Measurements from ENCODE around the gene NHERF1. TPM values are rescaled to one million over a fixed set of nuclear protein-coding genes. Genes with fewer than 3 reads are reported as not detected.

Gene NHERF1
- total RNA-seq, 2 experiments from 2014 or later, result 73.2 to 116 TPM

DNA sequence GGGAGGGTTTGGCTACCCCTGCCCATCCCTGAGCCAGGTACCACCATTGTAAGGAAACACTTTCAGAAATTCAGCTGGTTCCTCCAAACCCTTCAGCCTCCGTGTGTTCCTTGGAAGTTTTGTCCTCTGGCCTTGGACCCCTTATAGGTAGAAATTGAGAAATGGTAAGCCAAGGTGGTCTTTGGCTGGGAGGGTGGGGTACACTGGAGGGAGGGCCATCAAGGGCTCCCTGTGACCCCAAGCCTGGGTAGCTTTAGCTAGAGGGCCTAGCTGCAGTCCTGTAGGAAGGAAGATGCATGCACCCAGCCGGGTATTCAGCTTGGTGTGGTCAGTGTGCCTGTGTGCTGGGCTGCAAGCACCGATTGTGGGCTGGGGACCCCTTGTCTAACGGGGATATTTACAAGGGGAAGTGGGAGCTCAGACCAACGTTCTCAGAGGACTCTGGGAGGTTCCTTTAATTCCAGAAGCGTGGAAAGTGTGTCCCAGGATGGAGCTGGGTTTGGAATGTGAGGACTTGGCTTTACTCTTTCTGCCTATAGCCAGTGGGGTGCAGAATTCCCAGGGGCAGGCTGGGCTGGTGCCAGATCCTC, 20.9 kb downstream of the NHERF1 start:
- intact Hi-C loops (cut with micrococcal nuclease; ENCODE audit: unreplicated experiment), result no loop called here
- TF ChIP-seq, protein P1, sequence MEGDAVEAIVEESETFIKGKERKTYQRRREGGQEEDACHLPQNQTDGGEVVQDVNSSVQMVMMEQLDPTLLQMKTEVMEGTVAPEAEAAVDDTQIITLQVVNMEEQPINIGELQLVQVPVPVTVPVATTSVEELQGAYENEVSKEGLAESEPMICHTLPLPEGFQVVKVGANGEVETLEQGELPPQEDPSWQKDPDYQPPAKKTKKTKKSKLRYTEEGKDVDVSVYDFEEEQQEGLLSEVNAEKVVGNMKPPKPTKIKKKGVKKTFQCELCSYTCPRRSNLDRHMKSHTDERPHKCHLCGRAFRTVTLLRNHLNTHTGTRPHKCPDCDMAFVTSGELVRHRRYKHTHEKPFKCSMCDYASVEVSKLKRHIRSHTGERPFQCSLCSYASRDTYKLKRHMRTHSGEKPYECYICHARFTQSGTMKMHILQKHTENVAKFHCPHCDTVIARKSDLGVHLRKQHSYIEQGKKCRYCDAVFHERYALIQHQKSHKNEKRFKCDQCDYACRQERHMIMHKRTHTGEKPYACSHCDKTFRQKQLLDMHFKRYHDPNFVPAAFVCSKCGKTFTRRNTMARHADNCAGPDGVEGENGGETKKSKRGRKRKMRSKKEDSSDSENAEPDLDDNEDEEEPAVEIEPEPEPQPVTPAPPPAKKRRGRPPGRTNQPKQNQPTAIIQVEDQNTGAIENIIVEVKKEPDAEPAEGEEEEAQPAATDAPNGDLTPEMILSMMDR (conservative IDR thresholded peaks at IDR 0.05; ENCODE audit: low read length), result no peak
- no peak for TF ChIP-seq EZH2phosphoT487 (IDR thresholded peaks at IDR 0.05; ENCODE audit: borderline replicate concordance, low read depth, low read length)
- DNase-seq (ENCODE audit: low spot score), result no peak
- H2AFZ ChIP-seq (ENCODE audit: low read length), result no peak overlapping the region
- CTCF ChIA-PET (ENCODE audit: unreplicated experiment), result no interaction called here
- no peak overlapping the region for H3K4me3 ChIP-seq (ENCODE audit: low read depth, low read length, poor library complexity, severe bottlenecking)
- no TSS peak for BruUV-seq (replicated peaks)
- no peaks in the 10 kb centered on the region for H3K9me3 ChIP-seq (ENCODE audit: low read length)
- no peaks in the 10 kb centered on the region for H4K20me1 ChIP-seq (ENCODE audit: insufficient read depth, low read length)
- peaks cover 86% of the 10 kb centered on the region for H3K36me3 ChIP-seq (ENCODE audit: insufficient read depth, low read length)
- no peaks in the 10 kb centered on the region for H3K4me1 ChIP-seq (ENCODE audit: insufficient read depth, low read length, poor library complexity, severe bottlenecking)
- POLR2A ChIA-PET, result interaction anchor here (0.6 to 1.2 kb wide), 4 partner anchors 20 to 103 kb away, joined by 3 read pairs; no protein-coding TSS in a partner anchor
- H3K9me2 ChIP-seq (ENCODE audit: insufficient read depth, low read length), result no peaks in the 10 kb centered on the region
- no peaks in the 10 kb centered on the region; the same call in 1 of the 2 replicates for H3K79me2 ChIP-seq (ENCODE audit: insufficient read depth, low read depth, low read length)
- H3K4me2 ChIP-seq (ENCODE audit: low read length), result no peak overlapping the region
- H3K27ac ChIP-seq (ENCODE audit: low read depth, low read length, poor library complexity, severe bottlenecking), result no peak overlapping the region

GRCh38 chr17:74769856-74770497, 21.5 kb downstream of the NHERF1 start:
- H3K9me2 ChIP-seq (ENCODE audit: insufficient read depth, low read length), result no peaks in the 10 kb centered on the region
- no peaks in the 10 kb centered on the region for H4K20me1 ChIP-seq (ENCODE audit: insufficient read depth, low read length)
- ChIA-PET POLR2A (interaction anchor here (0.5 to 1.6 kb wide), 6 partner anchors 21 to 103 kb away, joined by 3 to 9 read pairs (median 3); no protein-coding TSS in a partner anchor), CTCF (ENCODE audit: unreplicated experiment) (interaction anchor here (1.0 kb wide), 1 partner anchor 10 kb away, joined by 3 read pairs; no protein-coding TSS in a partner anchor)
- H3K27ac ChIP-seq (ENCODE audit: low read depth, low read length, poor library complexity, severe bottlenecking), result no peak overlapping the region
- peaks cover 81% of the 10 kb centered on the region for H3K36me3 ChIP-seq (ENCODE audit: insufficient read depth, low read length)
- intact Hi-C loops (cut with micrococcal nuclease; ENCODE audit: unreplicated experiment), result loop anchor here (1.0 kb wide), 3 partner anchors 21 to 113 kb away; no protein-coding TSS in a partner anchor
- H3K79me2 ChIP-seq (ENCODE audit: insufficient read depth, low read depth, low read length), result peaks cover 2% of the 10 kb centered on the region; the same call in 1 of the 2 replicates
- H3K4me1 ChIP-seq (ENCODE audit: insufficient read depth, low read length, poor library complexity, severe bottlenecking), result peaks cover under 1% of the 10 kb centered on the region
- no peak overlapping the region for H2AFZ ChIP-seq (ENCODE audit: low read length)
- TF ChIP-seq EZH2phosphoT487 (IDR thresholded peaks at IDR 0.05; ENCODE audit: borderline replicate concordance, low read depth, low read length), result no peak
- TF ChIP-seq, protein P1 (conservative IDR thresholded peaks at IDR 0.05; ENCODE audit: low read length), result no peak
- BruUV-seq (replicated peaks), result no TSS peak
- no peak for DNase-seq (ENCODE audit: low spot score)
- H3K9me3 ChIP-seq (ENCODE audit: low read length), result no peaks in the 10 kb centered on the region
- no peak overlapping the region for H3K4me3 ChIP-seq (ENCODE audit: low read depth, low read length, poor library complexity, severe bottlenecking)
- no peak overlapping the region for H3K4me2 ChIP-seq (ENCODE audit: low read length)

All from OCI-LY7 (cell line).